Measurements from ENCODE around the gene ST8SIA1.
A peak's percentile ranks its signal among the peaks of the same experiment; 100 is the strongest.

Gene ST8SIA1

GRCh38 chr12:22282283-22282682, 52.2 kb downstream of the ST8SIA1 start:
- H3K4me3 ChIP-seq (replicated peaks in 1 of 2; ENCODE audit: low read depth in 2 of 2, low read length in 2 of 2) = no peak overlapping the region
- TF ChIP-seq, protein P1, sequence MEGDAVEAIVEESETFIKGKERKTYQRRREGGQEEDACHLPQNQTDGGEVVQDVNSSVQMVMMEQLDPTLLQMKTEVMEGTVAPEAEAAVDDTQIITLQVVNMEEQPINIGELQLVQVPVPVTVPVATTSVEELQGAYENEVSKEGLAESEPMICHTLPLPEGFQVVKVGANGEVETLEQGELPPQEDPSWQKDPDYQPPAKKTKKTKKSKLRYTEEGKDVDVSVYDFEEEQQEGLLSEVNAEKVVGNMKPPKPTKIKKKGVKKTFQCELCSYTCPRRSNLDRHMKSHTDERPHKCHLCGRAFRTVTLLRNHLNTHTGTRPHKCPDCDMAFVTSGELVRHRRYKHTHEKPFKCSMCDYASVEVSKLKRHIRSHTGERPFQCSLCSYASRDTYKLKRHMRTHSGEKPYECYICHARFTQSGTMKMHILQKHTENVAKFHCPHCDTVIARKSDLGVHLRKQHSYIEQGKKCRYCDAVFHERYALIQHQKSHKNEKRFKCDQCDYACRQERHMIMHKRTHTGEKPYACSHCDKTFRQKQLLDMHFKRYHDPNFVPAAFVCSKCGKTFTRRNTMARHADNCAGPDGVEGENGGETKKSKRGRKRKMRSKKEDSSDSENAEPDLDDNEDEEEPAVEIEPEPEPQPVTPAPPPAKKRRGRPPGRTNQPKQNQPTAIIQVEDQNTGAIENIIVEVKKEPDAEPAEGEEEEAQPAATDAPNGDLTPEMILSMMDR (IDR thresholded peaks at IDR 0.05; ENCODE audit: low read depth, low read length) = no peak
- DNase-seq (ENCODE audit: low read depth in 2 of 2) = peak; percentile 63 to 87

DNA sequence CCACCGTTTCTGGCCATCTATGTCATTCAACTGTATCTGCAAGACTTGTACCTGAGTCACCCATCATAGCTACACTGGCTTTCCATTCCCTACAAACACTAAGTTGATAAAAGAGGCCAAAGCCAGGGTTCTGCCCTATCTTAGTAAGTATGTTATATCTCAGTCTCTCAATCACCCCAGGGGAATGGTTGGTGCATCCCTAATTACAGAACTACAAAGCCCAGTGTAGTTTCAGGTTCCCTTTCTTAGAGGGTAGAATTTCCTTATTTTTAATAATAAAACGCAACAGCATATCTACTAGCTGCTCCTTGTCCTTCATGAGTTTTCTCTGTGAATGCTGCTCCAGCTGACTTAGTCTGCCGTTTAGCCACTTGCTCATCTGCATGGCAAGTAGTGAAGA, 57.6 kb downstream of the ST8SIA1 start:
- DNase-seq (ENCODE audit: low read depth in 2 of 2) = no peak
- no peak overlapping the region for H3K4me3 ChIP-seq (replicated peaks in 1 of 2; ENCODE audit: low read depth in 2 of 2, low read length in 2 of 2)
- TF ChIP-seq, protein P1 (IDR thresholded peaks at IDR 0.05; ENCODE audit: low read depth, low read length) = no peak

GRCh38 chr12:22276313-22276712, 58.2 kb downstream of the ST8SIA1 start:
- TF ChIP-seq, protein P1 (IDR thresholded peaks at IDR 0.05; ENCODE audit: low read depth, low read length) = no peak
- DNase-seq (ENCODE audit: low read depth in 2 of 2) = no peak
- peak overlapping the region in 1 of 2 donors; percentile 21 for H3K4me3 ChIP-seq (replicated peaks in 1 of 2; ENCODE audit: low read depth in 2 of 2, low read length in 2 of 2)

- TF ChIP-seq, protein P1 (IDR thresholded peaks at IDR 0.05; ENCODE audit: low read depth, low read length) = no peak
- peak; percentile 99 to 100 for DNase-seq (ENCODE audit: low read depth in 2 of 2)
- peak overlapping the region in 1 of 2 donors; percentile 21 for H3K4me3 ChIP-seq (replicated peaks in 1 of 2; ENCODE audit: low read depth in 2 of 2, low read length in 2 of 2)
Observed at GRCh38 chr12:22275843-22276242, 58.7 kb downstream of the ST8SIA1 start.

GRCh38 chr12:22272335-22273151, 62.0 kb downstream of the ST8SIA1 start:
- no peak overlapping the region for H3K4me3 ChIP-seq (replicated peaks in 1 of 2; ENCODE audit: low read depth in 2 of 2, low read length in 2 of 2)
- TF ChIP-seq, protein P1 (IDR thresholded peaks at IDR 0.05; ENCODE audit: low read depth, low read length) = no peak
- DNase-seq (ENCODE audit: low read depth in 2 of 2) = no peak

- DNase-seq (ENCODE audit: low read depth in 2 of 2) = peak; percentile 89 to 90
- H3K4me3 ChIP-seq (replicated peaks in 1 of 2; ENCODE audit: low read depth in 2 of 2, low read length in 2 of 2) = no peak overlapping the region
- TF ChIP-seq, protein P1 (IDR thresholded peaks at IDR 0.05; ENCODE audit: low read depth, low read length) = no peak
Observed at GRCh38 chr12:22271023-22271422, 63.5 kb downstream of the ST8SIA1 start.
